ENCODE data around the gene FCER1G. TPM values are rescaled to one million over a fixed set of nuclear protein-coding genes. Genes with fewer than 3 reads are reported as not detected.
A peak's percentile ranks its signal among the peaks of the same experiment; 100 is the strongest.

FCER1G gene
- total and polyA plus RNA-seq, 9 of the 15 experiments (the other 6 are each of a cell fraction or from before 2014, with no cell fraction given) = 0.15 to 0.69 (median 0.31) TPM; not detected in 2

DNA sequence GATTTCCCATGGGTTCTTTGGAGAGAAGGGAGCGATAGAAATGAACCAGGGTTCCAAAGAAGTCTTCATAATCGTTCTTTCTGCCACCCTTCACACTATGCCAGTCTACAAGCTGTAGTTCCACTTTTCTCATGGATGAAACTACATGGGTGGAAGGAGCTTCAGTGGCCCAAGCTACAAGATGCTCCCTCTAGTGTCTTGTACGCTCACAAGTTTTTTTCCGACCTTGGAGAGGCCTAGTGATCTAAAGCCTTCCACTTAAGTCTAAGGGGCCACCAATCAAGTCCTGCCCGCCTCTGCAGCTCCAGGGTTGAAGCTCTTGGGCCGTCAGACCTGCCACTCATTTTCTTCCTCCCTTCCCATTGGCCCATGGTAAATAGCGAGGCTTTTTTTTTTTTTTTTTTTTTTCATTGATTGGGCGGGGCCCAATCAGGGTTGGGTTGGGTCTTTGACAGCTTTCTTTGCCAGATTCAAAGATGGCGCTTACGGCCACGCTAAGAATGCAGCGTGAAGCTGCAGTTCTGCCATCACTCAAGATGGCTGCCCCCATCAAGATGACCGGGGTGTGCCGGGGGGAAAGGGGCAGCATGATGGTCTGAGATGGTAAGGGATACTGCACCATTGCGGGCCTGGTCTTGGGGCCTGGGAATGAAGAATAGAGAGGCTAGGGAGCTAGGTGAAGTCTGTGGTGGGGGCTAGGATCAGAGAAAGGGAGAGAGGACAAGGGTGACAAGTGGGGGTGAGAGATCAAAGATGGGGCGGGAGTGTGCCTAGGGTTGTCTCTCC is 10.6 kb downstream of the FCER1G start, which contains the start of gene TOMM40L:
TSS of gene TOMM40L (plus strand) at position 527 of the 786 bp plus-strand sequence. CDS start 430 bp downstream, outside the sequence.
- Histone ChIP-seq H3K4me3 (peak within 1 kb of the TSS; percentile 70), H3K9ac (ENCODE audit: insufficient read depth in 1 of 2, low read depth in 2 of 2, low read length in 2 of 2) (peak within 1 kb of the TSS; percentile 76 to 93), H3K4me2 (ENCODE audit: insufficient read depth, low read length) (peak within 1 kb of the TSS; percentile 97), H3K4me1 (replicated peaks in 1 of 2; ENCODE audit: control insufficient read depth in 2 of 2, insufficient read depth in 2 of 2, low read length in 2 of 2) (peaks cover 15 to 17% of the 10 kb centered on the region in 2 experiments; a peak in 3 of 5 replicates), H3K27ac (ENCODE audit: extremely low read depth, low read depth, low read length) (peak within 1 kb of the TSS; percentile 79), H2AFZ (ENCODE audit: low read depth, low read length) (peak within 1 kb of the TSS; percentile 99), H3K9me3 (replicated peaks; ENCODE audit: control insufficient read depth, insufficient read depth, low read depth, low read length) (no peaks in the 10 kb centered on the region), H4K20me1 (replicated peaks; ENCODE audit: control insufficient read depth, insufficient read depth, low read length) (no peaks in the 10 kb centered on the region), H3K27me3 (ENCODE audit: control insufficient read depth in 2 of 2, insufficient read depth in 2 of 2, low read length in 2 of 2) (no peaks in the 10 kb centered on the region), H3K36me3 (ENCODE audit: control insufficient read depth, insufficient read depth, low read length) (peaks cover 32% of the 10 kb centered on the region), H3K79me2 (ENCODE audit: control insufficient read depth, insufficient read depth, low read length) (peaks cover 19% of the 10 kb centered on the region), H3K9me1 (ENCODE audit: control insufficient read depth, insufficient read depth, low read length) (no peaks in the 10 kb centered on the region)
- ChIA-PET POLR2A (interaction anchor here (0.7 to 2.1 kb wide), 18 partner anchors 10 to 686 kb away, joined by 3 to 9 read pairs (median 4); partner anchors contain the start of genes NDUFS2 and SDHC), CTCF (ENCODE audit: low intra/inter-chr PET ratio) (interaction anchor here (0.6 to 1.3 kb wide), 5 partner anchors 17 to 539 kb away, joined by 3 to 8 read pairs (median 3); no protein-coding TSS in a partner anchor)
- no TSS peak for BruUV-seq (replicated peaks)
- FAIRE-seq (peak; percentile 99), ATAC-seq (peak; percentile 95), DNase-seq (ENCODE audit: extremely low read depth in 1 of 4, low spot score in 3 of 4) (peak; percentile 93 to 98 (median 95))
- intact Hi-C loops (cut with micrococcal nuclease) (loop anchor here (1.0 to 5.0 kb wide), 7 partner anchors 15 to 157 kb away; partner anchors contain the start of genes B4GALT3 and CFAP126), in situ Hi-C loops (cut with MboI) (loop anchor here (5.0 kb wide), 1 partner anchor 157 kb away; no protein-coding TSS in a partner anchor)
- 4% methylated on average over 15 of the region's 16 CpGs for WGBS (ENCODE audit: insufficient coverage, low coverage, missing lambda C conversion rate)
- no peak for TF ChIP-seq ZNF561 (CRISPR knock-in tag; conservative IDR thresholded peaks at IDR 0.05)
- TF ChIP-seq NCOR1 (IDR thresholded peaks at IDR 0.05) = no peak
- 0 out of 2 replicates have a peak, but pooled peaks have one; percentile 22 for TF ChIP-seq DEAF1 (CRISPR knock-in tag; IDR thresholded peaks at IDR 0.05)
- TF ChIP-seq PRMT5 (CRISPR knock-in tag; IDR thresholded peaks at IDR 0.05) = no peak
- TF ChIP-seq RAD21 (CRISPR knock-in tag; conservative IDR thresholded peaks at IDR 0.05 in 1 of 2, IDR thresholded peaks at IDR 0.05 in 1 of 2) = peak; percentile 65 to 82
- TF ChIP-seq, protein P1, sequence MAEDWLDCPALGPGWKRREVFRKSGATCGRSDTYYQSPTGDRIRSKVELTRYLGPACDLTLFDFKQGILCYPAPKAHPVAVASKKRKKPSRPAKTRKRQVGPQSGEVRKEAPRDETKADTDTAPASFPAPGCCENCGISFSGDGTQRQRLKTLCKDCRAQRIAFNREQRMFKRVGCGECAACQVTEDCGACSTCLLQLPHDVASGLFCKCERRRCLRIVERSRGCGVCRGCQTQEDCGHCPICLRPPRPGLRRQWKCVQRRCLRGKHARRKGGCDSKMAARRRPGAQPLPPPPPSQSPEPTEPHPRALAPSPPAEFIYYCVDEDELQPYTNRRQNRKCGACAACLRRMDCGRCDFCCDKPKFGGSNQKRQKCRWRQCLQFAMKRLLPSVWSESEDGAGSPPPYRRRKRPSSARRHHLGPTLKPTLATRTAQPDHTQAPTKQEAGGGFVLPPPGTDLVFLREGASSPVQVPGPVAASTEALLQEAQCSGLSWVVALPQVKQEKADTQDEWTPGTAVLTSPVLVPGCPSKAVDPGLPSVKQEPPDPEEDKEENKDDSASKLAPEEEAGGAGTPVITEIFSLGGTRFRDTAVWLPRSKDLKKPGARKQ (CRISPR knock-in tag; IDR thresholded peaks at IDR 0.05) = no peak
- no peak for TF ChIP-seq BCOR (IDR thresholded peaks at IDR 0.05)
- TF ChIP-seq TSHZ1 (CRISPR knock-in tag; IDR thresholded peaks at IDR 0.05) = no peak
- no peak for TF ChIP-seq SLC30A9 (CRISPR knock-in tag; IDR thresholded peaks at IDR 0.05)
- peak; percentile 76; the same call in 1 of the 2 replicates for TF ChIP-seq EP400 (IDR thresholded peaks at IDR 0.05)
- TF ChIP-seq ZNF134 (CRISPR knock-in tag; conservative IDR thresholded peaks at IDR 0.05) = no peak
- TF ChIP-seq, protein P2, sequence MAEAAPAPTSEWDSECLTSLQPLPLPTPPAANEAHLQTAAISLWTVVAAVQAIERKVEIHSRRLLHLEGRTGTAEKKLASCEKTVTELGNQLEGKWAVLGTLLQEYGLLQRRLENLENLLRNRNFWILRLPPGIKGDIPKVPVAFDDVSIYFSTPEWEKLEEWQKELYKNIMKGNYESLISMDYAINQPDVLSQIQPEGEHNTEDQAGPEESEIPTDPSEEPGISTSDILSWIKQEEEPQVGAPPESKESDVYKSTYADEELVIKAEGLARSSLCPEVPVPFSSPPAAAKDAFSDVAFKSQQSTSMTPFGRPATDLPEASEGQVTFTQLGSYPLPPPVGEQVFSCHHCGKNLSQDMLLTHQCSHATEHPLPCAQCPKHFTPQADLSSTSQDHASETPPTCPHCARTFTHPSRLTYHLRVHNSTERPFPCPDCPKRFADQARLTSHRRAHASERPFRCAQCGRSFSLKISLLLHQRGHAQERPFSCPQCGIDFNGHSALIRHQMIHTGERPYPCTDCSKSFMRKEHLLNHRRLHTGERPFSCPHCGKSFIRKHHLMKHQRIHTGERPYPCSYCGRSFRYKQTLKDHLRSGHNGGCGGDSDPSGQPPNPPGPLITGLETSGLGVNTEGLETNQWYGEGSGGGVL (CRISPR knock-in tag; IDR thresholded peaks at IDR 0.05) = no peak
